NCI-H1436 treated with DMSO at 0.1 percent for 48 hours (cell line): ENCODE data around the gene HYAL3.
"Not testable (repeated sequence)": the region's sequence is repeated elsewhere in the genome, so short reads cannot be mapped to it uniquely, and the experiment has no call there.

ENCODE experiments used
- DNase-seq: peaks from one replicate; lab custom pipeline; 2025; lab: John Stamatoyannopoulos, UW

Gene HYAL3

DNA sequence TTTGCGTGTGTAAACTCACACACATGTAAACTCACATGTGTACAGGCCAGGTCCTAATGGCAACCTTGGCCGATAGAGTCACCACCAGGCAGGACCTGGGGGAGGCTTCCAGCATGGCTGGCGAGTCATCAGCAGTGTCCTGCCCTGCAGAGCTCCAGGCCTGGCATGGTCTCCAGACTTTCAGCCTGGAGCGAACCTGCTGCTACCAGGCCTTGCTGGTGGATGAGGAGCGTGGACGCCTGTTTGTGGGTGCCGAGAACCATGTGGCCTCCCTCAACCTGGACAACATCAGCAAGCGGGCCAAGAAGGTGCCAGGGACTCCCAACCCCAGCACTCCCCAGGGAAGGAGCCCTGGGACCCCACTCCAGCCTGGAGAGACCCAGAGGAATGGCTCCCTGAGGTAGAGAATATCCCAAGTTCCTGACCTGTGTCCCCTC lies 29.2 kb downstream of the HYAL3 start:
- DNase-seq = no peak

DNA sequence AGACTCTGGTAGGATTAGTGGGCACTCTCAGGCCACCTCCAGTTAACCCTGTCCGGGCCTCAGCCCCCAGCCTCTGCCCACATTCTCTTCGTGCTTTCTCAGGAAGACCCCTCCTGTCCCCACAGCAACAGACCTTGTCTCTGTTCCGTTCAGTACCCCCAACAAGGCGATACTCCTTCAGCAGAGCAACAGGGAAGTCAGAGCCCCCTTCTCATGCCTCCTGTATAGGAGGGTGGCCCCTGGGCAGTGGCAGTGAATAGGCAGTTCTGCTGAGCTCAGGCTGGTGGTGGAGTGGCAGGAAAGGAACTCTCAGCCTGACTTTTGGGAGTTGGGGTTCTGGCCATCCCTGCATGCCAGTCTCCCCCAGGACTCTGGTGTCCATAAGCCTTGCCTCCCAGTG lies 29.7 kb downstream of the HYAL3 start:
- DNase-seq = no peak

DNA sequence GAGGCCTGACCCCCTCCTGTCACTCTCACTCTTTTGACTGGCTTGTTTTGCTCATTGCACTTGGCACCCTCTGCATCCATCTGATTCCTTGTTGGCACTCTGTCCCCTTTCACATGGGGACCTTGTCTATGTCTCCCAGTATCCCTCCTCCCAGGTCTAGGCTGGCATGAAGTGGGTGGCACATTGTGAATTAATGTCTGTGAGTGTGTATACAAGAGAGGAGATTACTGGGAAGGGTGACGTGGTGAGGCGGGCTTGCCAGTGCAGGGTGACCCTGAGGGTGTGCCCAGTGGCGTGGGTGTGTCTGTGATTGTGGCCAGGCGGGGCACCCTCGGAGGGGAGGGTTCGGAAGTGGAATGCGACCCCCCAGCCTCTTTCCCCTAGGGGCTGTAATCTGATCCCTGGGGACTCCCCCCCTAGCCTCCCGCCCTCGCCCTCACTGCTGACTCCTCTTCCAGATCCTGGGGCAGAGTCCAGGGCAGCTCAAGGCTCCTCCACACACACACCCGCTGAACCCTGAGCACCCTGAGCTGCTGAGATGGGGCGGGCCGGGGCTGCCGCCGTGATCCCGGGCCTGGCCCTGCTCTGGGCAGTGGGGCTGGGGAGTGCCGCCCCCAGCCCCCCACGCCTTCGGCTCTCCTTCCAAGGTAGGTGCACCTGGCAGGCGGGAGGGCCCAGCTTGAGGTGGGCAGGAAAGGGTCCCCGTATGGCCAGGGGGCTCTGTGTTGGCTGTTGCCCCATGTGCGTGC lies 30.3 kb downstream of the HYAL3 start, which contains the start of gene SEMA3B:
Gene SEMA3B, plus strand, starts transcription at position 445 of the 749 bp plus-strand sequence. Its CDS starts 94 bp downstream, at position 539.
- no peak for DNase-seq

DNA sequence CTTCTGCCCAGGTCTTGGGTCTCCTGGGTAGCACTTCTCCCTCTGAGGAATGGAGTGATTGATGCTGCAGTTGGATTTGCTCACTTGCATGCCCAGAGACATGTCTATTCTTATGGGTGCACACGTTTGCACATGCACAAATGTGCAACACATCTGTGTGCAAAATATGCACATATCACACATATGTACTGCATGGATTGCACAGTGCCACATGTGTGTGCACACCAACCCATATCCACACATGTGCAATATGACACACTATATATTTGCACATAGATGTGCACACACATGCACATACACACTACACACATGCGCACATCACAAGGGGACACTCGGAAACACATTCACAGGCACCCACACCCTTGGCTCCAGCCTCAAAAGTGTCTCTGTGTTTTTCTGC lies 30.9 kb downstream of the HYAL3 start:
- no peak for DNase-seq

DNA sequence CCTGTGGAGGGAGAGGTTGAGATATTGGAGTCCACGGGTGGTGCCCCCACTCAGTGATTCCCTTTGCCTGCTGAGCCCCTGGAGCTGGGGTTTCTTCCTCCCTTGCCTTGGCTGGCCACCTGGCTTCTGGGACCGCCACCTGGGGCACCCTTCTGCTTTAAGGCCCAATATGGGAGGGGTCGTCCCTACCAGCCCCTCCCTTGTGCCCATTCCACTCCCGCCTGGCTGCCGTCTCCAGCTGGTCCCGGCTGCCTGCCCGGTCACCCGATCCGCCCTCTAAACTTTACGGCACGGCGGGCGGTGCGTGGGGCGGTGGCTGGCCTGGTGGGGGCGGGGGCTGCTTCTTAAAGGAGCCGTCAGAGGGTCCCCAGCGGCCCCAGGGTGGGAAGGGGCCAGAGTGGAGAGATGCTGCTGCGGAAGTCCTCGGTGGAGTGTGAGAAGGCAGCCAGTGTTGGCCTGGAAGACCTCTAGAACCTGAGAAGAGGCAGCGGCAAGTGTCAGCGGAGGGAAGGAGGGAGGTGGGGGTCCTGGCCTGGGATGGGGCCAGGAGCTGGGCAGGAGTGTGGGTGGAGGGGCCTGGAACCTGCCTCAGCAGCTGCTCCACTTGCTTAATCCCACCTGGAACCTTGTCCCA lies 31.8 kb downstream of the HYAL3 start:
- DNase-seq = no peak

DNA sequence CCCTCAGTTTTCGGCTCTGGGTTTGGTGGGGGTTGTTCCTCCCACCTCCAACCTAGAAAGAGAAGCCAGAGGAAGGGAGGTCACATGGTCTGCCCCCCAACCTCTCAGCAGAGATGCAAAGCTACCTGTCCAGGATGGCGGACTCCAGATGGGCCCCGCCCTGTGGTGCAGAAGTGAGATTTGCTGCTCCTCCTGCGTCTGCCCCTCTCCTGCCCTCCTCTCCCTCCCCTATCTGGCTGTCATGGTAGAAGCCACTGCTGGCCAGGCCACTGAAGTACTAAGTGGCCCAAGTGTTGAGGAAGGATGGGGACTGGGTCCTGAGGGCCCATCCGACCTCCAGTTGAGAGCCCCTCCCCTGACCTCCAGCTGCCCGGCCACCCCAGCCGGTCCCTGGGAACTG lies 32.4 kb downstream of the HYAL3 start:
- no peak for DNase-seq

DNA sequence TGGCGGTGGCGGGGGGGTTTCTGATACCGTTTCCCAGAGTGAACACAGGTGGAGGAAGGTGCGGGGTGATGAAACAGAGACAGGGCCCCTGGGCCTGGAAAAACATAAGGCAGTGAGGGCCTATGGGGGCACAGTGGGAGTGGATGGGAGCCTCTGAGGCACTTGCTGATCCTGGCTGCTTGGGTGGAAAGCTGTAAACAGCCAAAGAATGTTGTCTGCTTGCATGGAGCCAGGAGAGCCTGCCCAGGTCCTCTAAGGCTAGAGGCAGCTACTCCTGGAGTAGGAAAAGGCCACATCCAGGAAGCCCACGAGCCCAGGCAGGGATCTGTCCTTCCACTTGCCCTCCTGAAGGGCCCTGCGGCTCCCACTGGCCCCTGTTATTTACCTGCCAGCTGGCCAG lies 33.2 kb downstream of the HYAL3 start:
- DNase-seq = no peak

DNA sequence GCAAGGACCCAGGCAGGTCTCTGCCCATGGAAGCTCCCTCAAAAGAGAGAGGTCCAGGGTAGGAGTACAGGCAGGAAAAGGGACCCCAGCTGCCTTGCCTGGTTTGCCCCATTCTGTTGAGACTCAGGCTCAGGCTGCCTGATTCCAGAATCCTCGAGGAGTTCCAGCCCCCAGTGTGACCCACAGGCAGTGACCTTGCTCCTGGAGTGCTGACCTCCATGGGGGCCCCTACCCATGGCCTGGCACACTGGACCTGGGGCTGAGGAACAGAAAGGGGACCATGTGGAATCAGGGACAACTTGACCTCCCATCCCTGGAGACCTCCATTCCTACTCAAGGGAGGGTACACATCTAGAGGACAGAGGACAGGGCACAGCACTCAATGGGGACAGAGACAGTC lies 33.6 kb downstream of the HYAL3 start:
- DNase-seq = no peak

DNA sequence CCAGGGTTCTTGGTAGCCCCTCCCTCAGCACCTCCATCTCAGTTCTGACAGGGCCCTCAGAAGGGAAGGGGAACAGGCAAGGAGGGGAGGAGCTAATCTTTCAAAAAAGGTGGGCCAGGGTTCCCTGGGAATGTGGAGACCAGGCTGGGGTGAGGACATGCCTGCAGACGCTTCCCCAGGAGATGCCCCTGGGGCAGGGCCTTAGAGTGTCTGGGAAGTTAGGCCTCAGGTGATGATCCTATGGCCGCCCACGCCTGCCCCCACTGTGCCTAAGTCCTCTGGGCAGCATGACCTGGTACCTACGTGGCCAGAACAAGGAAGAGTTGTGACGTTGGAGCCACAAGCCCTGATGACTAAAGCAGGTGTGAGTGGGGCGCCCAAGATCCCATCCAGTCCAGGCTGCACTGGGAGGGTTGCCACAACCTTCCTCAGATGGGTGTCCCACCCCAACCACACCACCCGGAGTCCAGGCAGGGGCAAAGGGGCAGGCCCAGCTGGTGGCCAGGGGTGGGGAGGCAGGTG lies 34.2 kb downstream of the HYAL3 start:
- DNase-seq = no peak

DNA sequence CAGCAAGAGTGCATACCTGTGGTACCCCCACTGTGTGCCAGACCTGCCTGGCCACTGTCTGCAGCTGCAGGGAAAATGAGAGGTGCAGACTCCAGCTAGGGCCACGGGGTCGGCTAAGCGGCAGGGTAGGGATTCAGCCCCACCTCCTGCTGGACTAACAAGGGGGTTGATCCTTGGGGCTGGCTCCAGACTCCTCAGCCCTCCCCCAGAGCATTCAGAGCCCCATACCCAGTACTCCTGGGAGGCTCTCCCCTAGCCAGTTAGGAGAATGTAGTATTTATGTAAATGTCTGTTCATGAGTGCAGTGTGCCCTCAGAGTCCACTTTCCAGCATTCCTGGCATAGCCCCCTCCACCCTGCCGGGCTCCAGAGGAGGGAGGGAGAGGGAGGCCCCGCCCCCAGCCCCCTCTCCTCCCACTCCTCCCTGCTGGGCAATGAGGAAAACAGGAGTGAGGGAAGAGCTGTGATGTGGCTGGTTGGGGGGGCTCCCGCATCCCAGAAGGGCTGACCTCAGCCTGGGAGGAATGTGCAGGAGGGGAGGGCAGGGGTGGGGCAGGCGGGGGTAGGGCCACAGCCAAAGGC lies 34.7 kb downstream of the HYAL3 start:
- DNase-seq = no peak

DNA sequence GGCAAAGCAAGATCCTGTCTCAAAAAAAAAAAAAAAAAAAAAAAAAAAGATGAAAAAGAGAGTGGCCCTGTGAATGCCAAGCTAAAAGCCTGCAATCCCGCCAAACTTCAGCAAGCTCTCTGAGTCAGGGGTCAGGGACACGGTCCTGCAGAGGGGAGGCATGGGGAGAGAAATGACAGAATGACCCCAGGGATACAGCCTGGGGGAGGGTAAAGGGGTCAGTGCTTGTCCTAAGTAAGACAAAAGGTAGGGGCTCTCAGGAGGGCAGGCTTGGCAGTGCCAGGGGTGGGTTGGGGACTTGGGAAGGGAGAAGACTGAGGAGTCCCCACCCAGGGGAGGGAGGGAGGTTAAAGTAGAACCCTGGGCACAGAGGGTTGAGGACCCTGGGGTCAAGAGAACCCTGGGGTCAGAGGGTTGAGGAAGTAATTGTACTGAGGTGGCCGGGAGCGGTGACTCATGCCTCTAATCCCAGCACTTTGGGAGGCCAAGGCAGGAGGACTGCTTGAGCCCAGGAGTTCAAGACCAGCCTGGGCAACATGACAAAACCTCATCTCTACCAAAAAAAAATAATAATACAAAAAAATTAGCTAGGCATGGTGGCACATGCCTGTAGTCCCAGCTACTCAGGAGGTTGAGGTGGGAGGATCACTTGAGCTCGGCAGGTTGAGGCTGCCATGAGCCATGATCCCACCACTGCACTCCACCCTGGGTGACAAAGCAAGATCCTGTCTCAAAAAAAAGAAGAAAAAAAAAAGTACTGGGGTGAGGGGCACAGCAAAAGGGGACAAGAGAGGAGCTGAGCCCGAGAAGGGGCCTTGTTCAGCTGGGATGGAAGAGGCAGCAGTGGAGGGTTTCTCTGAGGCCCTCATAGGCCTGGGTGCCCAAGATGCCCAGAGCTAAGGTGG lies 35.5 kb downstream of the HYAL3 start:
- DNase-seq = no peak

DNA sequence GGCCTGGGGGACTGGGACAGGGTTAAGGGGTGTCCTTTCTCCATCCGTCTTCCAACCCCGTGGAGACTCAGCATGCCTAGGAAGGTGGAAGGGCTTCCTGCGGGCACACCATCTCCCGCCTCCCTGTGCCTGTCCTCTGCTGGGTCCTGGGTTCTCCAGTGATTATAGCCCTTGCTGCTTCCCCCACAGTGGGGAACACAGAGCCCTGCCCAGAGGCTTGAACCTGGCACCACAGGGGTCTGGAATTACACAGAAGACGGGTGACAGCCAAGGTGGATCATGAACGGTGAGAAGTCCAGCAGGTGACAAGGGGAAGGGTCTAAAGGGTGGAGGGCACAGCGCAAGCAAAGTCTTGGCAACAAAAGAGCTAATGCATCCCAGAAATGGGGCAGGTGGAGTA lies 36.4 kb downstream of the HYAL3 start:
- DNase-seq = no peak

DNA sequence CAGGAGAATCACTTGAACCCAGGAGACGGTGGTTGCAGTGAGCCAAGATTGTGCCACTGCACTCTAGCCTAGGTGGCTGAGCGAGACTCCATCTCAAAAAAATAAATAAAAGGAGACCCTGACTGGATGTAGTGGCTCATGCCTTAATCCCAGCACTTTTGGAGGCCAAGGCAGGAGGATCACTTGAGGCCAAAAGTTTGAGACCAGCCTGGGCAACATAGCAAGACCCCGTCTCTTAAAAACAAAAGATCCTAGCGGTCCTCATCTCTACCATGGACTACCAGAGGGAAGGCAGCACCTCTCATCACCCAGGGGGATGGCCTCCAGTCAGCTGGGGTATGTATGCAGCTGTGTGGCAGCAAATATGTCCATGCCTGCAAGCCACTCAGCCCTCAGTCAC lies 37.0 kb downstream of the HYAL3 start:
- DNase-seq = not testable (repeated sequence)

DNA sequence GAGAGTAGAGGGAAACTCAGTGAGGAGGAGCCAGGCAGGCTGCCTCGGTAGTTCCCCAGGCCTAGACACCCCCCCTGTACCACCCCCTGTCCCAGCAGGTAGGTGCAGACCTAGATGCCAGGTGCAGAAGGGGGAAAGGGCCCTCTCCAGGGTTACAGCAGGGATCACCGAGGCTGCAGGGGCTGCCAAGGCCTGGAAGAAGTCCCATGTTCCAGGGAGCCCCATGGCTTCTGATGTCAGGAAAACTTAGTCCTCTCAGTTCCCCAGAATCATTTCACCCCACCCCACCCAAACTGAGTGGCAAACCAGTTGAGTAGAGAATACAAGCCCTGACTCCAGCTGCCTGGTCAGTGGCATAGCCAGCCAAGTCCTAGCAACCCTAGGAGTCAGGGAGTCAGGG lies 37.7 kb downstream of the HYAL3 start:
- DNase-seq = no peak

DNA sequence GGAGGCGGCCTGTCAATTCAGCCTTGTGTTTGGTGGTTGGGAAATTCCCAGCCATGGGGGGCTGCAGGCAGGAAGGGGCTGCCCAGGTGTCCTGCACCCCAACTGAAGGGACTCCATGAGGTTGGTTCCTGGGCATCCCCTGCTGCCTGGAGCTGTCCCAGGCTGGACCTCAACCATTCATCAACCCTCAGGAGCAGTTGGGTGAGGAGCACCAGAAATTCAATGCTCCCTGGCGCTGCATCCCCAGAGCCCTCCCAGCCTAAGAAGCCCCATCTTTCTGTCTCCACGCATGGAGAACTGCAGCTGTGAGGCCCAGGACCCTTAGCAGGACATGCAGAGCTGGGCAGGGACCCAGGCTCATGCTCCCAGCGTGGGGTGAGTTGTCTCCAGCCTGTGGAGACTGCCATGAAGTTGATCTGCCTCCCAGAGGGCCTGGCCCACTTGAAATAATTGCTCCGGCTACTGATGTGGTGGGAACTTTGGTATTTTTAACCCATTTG lies 38.2 kb downstream of the HYAL3 start:
- no peak for DNase-seq

DNA sequence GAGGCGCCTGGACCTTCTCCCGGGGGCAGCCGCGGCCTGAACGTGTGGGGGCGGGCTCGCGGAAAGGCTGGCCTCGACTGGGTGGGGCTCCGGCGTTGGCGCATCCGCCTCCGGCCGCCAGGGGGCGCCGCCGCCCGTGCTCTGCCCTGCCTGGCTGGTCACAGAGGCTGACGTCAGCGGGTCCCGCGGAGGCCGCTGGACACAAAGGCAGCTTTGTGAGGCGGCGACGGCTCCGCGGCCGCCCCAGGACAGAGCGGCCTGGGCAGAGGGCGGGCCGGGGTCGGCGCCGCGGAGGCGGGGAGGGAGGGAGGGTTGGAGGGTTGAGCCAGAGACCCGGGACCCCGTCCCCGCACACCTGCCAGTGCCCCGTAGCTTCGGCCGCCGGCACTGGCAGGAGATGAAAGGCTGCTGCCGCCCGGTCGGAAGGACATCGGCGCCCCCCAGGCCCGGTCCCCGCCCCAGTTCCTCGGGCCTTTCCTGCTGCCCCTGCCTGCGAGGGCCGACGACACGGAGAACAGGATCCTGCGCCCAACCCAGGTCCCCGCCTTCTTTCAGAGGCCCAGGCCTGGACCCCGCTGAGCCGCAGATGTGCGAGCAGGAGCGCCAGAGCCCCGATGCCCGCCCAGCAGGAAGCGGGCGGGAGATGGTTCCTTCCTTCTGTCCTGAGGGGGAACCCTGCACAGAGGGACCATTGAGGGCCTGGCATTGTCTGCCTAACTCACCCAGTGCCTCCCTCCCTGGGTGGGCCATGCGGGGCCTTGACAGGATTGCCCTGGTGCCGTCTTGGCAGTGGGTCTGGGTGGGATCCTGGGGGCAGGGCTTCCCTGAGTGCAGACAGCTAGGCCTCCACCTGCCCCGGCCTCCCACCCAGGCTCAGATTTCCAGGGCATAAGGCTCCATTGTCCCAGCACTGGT lies 38.9 kb downstream of the HYAL3 start:
- DNase-seq = no peak

DNA sequence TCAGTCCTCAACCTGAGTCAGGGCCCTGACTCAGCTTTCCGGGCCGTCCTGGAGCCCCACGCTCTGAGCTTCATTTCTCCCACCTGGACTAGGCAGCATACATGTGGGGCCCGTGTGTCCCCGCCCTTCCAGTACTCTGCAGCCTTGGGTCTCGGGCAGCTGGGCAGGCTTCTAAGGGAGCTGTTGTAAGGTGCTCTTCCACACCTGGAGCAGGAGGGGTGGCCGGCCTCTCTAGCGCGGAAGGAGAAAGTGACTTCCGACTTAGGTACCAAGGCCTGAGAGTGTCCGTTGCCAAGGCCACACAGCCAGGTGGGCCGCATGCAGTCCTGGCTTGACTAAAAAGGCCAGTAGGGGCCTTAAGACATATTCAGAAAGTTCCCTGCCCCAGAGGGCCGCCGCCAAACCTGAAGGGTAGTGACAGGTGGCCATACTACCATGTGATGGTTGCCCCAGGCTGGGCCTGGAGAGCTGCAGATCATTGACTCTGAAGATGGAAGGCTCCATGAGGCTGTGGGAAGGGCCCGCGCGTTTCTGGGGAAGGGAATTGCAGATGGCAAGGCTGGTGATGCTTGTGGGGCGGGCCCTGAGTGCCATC lies 39.7 kb downstream of the HYAL3 start:
- no peak for DNase-seq

DNA sequence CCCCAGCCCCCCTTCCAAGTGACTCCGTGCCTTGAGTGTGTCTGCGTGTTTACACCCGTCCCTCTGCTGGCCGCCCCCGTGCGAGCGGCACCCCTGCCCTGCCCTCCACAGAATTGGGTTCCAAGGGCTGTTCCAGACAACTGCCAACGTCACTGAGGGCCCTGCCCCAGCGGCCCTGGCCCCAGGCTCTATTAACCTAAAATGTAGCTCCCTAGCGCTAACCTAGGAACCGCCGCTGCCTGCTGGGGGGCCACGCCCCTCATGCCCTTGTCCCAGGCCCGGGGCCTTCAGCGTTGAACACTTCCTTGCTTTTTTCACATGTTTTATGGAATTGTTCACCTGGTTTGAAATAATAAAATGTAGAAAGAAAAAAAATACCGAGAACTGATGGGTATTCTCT lies 40.2 kb downstream of the HYAL3 start:
- DNase-seq = no peak

DNA sequence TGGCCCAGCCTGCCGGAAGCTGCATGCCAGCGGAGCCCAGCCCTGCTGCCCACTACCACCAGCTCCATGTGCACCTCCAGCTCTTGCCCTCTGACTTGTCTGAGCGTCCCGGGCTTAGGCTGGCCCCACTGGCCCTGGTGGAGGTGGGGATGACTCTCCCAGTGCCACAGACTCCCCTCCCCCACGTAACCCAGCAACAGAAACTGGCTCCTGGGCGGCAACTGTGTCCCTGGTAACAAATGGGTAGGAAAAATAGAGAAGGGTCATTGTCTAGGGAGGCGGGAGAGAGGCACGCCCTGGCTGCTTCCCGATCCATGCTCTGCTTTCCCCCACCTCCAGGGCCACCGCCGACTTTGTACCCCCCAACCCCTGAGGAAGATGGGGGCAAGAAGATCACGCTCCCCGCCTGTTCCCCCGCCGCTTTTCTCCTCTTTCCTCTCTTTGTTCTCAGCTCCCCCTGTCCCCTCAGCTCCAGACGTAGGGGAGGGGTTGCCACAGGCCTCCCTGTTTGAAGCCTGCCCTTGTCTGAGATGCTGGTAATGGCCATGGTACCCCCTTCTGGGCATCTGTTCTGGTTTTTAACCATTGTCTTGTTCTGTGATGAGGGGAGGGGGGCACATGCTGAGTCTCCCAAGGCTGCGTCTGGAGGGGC lies 41.0 kb downstream of the HYAL3 start:
- DNase-seq = no peak
